Natural killer cell treated with Interleukin-12 subunit alpha and Interleukin-12 subunit beta and Interleukin-15 and Interleukin-18, amount 100 ng/mL, for 72 hours (primary cell): Measurements from ENCODE around the gene MYG1. TPM values are rescaled to one million over a fixed set of nuclear protein-coding genes. Genes with fewer than 3 reads are reported as not detected.

Experiments used
- ATAC-seq, 2 donors: fragments of 150-1000 bp; cut with Tn5 transposase in 1 of 2; sonication (Bioruptor Pico), chemical (Tn5 transposase) in 1 of 2; 2 replicates each; pipeline ENCODE4 v1.10.0; 2021
- DNase-seq: peaks from one replicate; pipeline ENCODE4 v3.0.0; 2022; ENCODE audit warnings: low spot score
- H3K27ac Mint-ChIP-seq, 2 donors: 1 replicate in 1 of 2; 2 replicates in 1 of 2; pipeline ENCODE4 v1.8.0; 2022; ENCODE audit warnings: mixed read lengths in 2 of 2, mild to moderate bottlenecking in 1 of 2, moderate library complexity in 1 of 2
- H3K27me3 Mint-ChIP-seq, 2 donors: 1 replicate in 1 of 2; 2 replicates in 1 of 2; pipeline ENCODE4 v1.8.0; 2022; ENCODE audit warnings: mixed read lengths in 2 of 2
- H3K36me3 Mint-ChIP-seq: one replicate; pipeline ENCODE4 v1.8.0; 2022; ENCODE audit warnings: mixed read lengths
- H3K4me1 Mint-ChIP-seq, 2 donors: 1 replicate in 1 of 2; 2 replicates in 1 of 2; pipeline ENCODE4 v1.8.0; 2022; ENCODE audit warnings: low read depth in 2 of 2, mixed read lengths in 2 of 2, mild to moderate bottlenecking in 1 of 2
- H3K4me3 Mint-ChIP-seq: one replicate; pipeline ENCODE4 v1.8.0; 2022; ENCODE audit warnings: mixed read lengths
- H3K9me3 Mint-ChIP-seq: 2 replicates; pipeline ENCODE4 v1.8.0; 2022; ENCODE audit warnings: mixed read lengths
- total RNA-seq, 2 donors: library from RNA; stranded (reverse); gene quantifications; one replicate each; pipeline ENCODE4 v1.2.3, GENCODE V29; 2022

Gene MYG1
- total RNA-seq, 2 donors from 2014 or later = 55.8 to 72.9 TPM

GRCh38 chr12:53343969-53344368 lies 44.5 kb downstream of the MYG1 start:
- no peaks in the 10 kb centered on the region for H3K36me3 Mint-ChIP-seq
- H3K4me1 Mint-ChIP-seq = peaks cover 12 to 18% of the 10 kb centered on the region in 2 donors
- ATAC-seq = no peak
- H3K9me3 Mint-ChIP-seq = no peaks in the 10 kb centered on the region
- peak overlapping the region; percentile 35 for H3K4me3 Mint-ChIP-seq
- H3K27me3 Mint-ChIP-seq = peaks cover 3 to 8% of the 10 kb centered on the region in 2 donors
- DNase-seq = no peak
- H3K27ac Mint-ChIP-seq = peak overlapping the region in 1 of 2 donors; percentile 64

DNA sequence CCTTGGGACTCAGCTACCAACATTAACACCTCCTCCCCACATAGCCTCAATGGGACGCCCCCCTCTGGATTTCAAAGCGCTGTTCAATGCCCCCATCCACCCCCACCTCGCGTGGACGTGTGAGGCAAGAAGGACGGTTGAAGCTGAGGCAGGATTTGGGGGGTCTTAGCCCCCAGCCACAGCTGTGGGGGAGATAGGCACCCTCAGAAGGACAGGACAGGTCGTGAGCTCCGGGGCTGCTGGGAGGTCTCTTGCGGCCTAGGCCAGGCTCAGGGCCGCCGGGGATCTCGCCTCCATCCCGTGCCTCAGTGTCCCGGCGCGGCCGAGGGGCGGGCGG lies 45.0 kb downstream of the MYG1 start:
- Mint-ChIP-seq H3K4me1 (peaks cover 12 to 18% of the 10 kb centered on the region in 2 donors), H3K4me3 (peak overlapping the region; percentile 35), H3K36me3 (no peaks in the 10 kb centered on the region), H3K9me3 (no peaks in the 10 kb centered on the region), H3K27ac (peak overlapping the region in 1 of 2 donors; percentile 64), H3K27me3 (peaks cover 3 to 8% of the 10 kb centered on the region in 2 donors)
- ATAC-seq (no peak), DNase-seq (no peak)

DNA sequence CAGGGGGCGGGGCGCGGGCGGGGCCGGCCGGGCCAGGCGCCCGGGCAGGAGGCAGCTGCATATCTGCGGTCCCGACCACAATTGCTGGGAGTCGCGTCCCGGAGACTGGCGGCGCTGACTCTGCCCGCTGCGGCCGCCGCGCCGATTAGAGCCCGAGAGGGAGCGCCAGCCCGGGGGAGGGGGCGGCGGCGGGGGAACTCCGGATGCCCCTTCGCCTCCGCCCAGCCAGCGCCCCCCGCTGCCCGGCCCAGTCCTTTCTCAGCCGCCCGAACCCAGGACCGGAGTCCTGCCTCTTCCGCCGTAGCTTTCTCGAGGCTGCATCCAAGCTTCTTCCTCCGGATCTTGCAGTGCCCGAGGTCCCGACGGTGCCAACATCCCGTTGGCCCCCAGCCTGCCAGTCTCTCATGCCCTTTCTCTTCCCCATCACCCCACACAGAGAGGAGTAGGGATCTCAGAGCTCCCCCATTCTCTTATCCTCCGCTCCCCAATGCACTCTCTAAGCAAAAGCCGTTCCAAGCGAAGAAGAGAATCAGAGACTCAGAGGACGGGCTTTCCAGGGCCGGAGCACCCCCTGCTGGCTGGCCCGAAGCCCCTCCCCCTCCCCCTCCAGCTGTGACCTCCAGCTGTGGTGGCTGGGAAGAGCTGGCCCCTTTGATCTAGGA lies 45.5 kb downstream of the MYG1 start:
- ATAC-seq = peak; percentile 86
- Mint-ChIP-seq H3K9me3 (no peaks in the 10 kb centered on the region), H3K27me3 (peaks cover 0 to 8% of the 10 kb centered on the region in 2 donors), H3K4me3 (peak overlapping the region; percentile 95), H3K36me3 (no peaks in the 10 kb centered on the region), H3K4me1 (peaks cover 12 to 18% of the 10 kb centered on the region in 2 donors), H3K27ac (peak overlapping the region; percentile 61 to 84)
- peak; percentile 70 for DNase-seq

GRCh38 chr12:53345486-53346188 lies 46.1 kb downstream of the MYG1 start:
- H3K36me3 Mint-ChIP-seq = no peaks in the 10 kb centered on the region
- H3K4me3 Mint-ChIP-seq = peak overlapping the region; percentile 95
- no peak for DNase-seq
- ATAC-seq = no peak
- H3K27me3 Mint-ChIP-seq = peaks cover 0 to 3% of the 10 kb centered on the region in 2 donors
- H3K9me3 Mint-ChIP-seq = no peaks in the 10 kb centered on the region
- peak overlapping the region; percentile 61 to 84 for H3K27ac Mint-ChIP-seq
- H3K4me1 Mint-ChIP-seq = peaks cover 12 to 18% of the 10 kb centered on the region in 2 donors

GRCh38 chr12:53346491-53346890 lies 47.0 kb downstream of the MYG1 start:
- Mint-ChIP-seq H3K9me3 (no peaks in the 10 kb centered on the region), H3K4me1 (peaks cover 12 to 18% of the 10 kb centered on the region in 2 donors), H3K27me3 (no peaks in the 10 kb centered on the region), H3K4me3 (no peak overlapping the region), H3K36me3 (no peaks in the 10 kb centered on the region), H3K27ac (peak overlapping the region in 1 of 2 donors; percentile 50)
- DNase-seq (no peak), ATAC-seq (no peak)

DNA sequence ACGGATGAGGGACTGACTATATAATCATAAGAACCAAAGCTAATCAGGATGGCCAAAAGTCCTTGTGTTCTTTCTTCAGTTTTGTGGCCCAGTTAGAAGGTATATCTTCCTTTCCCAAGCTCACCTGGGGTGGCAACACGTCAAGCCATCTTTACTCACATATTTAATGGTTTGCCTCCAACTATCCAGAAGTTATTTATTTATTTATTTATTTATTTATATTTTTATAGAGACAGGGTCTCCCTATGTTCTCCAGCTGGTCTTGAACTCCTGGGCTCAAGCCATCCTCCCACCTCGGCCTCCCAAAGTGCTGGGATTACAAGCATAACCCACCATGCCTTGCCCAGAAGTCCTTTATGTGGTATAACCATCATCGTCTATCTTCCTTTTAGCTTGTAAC lies 48.4 kb downstream of the MYG1 start:
- DNase-seq = no peak
- H3K36me3 Mint-ChIP-seq = no peaks in the 10 kb centered on the region
- no peak for ATAC-seq
- H3K27me3 Mint-ChIP-seq = no peaks in the 10 kb centered on the region
- H3K4me1 Mint-ChIP-seq = peaks cover 17 to 21% of the 10 kb centered on the region in 2 donors
- H3K9me3 Mint-ChIP-seq = no peaks in the 10 kb centered on the region
- H3K27ac Mint-ChIP-seq = no peak overlapping the region
- no peak overlapping the region for H3K4me3 Mint-ChIP-seq

DNA sequence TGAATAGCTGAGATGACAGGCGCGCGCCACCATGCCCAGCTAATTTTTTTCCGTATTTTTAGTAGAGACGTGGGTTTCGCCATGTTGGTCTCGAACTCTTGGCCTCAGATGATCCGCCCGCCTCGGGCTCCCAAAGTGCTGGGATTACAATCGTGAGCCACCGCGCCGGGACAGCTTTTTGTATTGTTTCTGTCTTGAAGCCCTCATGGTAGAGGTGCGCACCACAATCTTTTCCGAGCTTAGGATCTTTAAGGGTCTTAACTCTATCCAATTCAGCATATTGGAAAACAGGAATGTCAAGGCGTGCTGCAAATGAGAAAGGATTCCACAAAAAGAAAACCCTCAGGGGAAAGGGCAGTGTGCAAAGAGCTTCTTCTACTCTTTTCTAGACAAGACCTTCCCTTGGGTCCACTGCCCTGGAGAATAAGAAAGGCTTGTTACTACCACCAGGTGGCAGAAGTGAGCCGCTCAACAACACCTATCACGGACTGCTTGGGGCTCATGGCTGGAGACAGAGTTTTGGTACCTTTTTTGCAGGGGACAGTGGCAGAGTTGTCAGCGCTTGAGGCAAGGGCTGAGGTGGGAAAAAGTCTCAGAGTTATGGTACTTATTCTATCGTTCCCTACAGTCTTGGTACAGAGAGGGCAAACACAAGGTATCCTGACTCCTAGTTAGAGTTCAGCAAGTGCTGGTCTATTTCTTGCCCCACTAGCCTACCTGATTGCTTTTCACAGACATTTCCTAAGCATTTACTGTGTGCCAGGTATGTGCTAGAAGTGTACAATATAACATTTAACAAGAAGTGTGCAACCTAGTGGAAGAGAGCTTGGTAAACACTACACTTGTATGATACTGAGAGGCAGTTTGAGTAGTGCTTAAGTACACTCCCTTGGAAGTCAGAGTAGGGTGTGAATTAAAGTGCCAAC lies 53.1 kb downstream of the MYG1 start:
- peaks cover 6% of the 10 kb centered on the region in 2 donors for H3K4me1 Mint-ChIP-seq
- DNase-seq (peak; percentile 83), ATAC-seq (peak; percentile 96 to 99)
- H3K27me3 Mint-ChIP-seq = no peaks in the 10 kb centered on the region
- no peaks in the 10 kb centered on the region for H3K36me3 Mint-ChIP-seq
- peak overlapping the region in 1 of 2 donors; percentile 40 for H3K27ac Mint-ChIP-seq
- no peak overlapping the region for H3K4me3 Mint-ChIP-seq
- no peaks in the 10 kb centered on the region for H3K9me3 Mint-ChIP-seq

DNA sequence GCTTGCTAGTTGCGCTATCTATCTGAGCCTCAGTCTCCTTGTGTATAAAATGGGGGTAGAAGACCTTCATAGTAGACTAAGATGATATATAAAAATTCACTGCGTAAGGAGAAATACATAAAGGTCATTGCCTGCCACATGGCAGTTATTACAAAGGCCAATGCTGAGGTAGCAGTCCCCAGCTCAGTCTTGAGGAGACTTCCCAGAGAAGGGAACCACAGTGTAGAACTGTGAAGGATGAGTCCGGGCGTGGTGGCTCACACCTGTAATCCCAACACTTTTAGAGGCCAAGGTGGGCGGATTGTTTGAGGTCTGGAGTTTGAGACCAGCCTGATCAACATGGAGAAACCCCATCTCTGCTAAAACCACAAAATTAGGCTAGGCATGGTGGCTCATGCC lies 53.8 kb downstream of the MYG1 start:
- ATAC-seq = no peak
- Mint-ChIP-seq H3K4me3 (no peak overlapping the region), H3K4me1 (peaks cover 6% of the 10 kb centered on the region in 2 donors), H3K9me3 (no peaks in the 10 kb centered on the region), H3K36me3 (no peaks in the 10 kb centered on the region), H3K27ac (no peak overlapping the region), H3K27me3 (no peaks in the 10 kb centered on the region)
- no peak for DNase-seq

DNA sequence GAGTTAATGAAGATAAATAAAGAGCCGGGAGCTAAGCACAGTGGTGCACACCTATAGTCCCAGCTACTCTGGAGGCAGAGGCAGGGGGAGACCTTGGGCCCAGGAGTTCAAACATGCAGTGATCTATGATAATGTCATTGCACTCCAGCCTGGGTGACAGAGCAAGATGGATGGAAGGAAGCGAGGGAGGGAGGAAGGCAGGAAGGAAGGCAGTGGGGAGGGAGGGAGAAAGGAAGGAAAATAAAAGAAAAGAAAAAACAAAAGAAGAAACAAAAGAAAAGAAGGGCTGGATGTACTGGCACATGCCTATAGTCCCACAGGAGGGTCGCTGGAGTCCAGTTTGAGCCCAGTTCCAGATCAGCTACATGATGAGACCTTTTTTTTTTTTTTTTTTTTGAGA lies 55.6 kb downstream of the MYG1 start:
- Mint-ChIP-seq H3K27ac (no peak overlapping the region), H3K36me3 (no peaks in the 10 kb centered on the region), H3K27me3 (no peaks in the 10 kb centered on the region), H3K4me1 (peaks cover 6% of the 10 kb centered on the region in 2 donors), H3K4me3 (no peak overlapping the region), H3K9me3 (no peaks in the 10 kb centered on the region)
- ATAC-seq (no peak), DNase-seq (no peak)

Other genes starting within 250 kb of the MYG1 start
- 1 to 10 TPM; 2.4 to 2.8 TPM for gene TNS2, start 249.6 kb upstream of the MYG1 start, total RNA-seq
- 10 to 100 TPM; 56.5 to 60.3 TPM for gene SPRYD3, start 220.3 kb upstream of the MYG1 start, total RNA-seq
- not detected for gene IGFBP6, start 202.0 kb upstream of the MYG1 start, total RNA-seq
- gene SOAT2, start 196.2 kb upstream of the MYG1 start, total RNA-seq = under 1 TPM in 1 of 2 donors, not detected in 1; 0.26 TPM
- gene ZNF740, start 119.0 kb upstream of the MYG1 start, total RNA-seq = 10 to 100 TPM; 34.6 to 53.1 TPM
- 10 to 100 TPM; 26.0 to 43.2 TPM for gene CSAD, start 118.8 kb upstream of the MYG1 start, total RNA-seq
- 10 to 100 TPM; 53.0 to 81.0 TPM for gene ITGB7, start 92.4 kb upstream of the MYG1 start, total RNA-seq
- gene RARG, start 67.5 kb upstream of the MYG1 start, total RNA-seq = 10 to 100 TPM in 1 of 2 donors, 1 to 10 TPM in 1; 5.8 to 13.3 TPM
- 100 to 1,000 TPM in 1 of 2 donors, 10 to 100 TPM in 1; 35.2 to 127 TPM for gene ESPL1, start 31.4 kb upstream of the MYG1 start, total RNA-seq
- gene PFDN5, start 4.2 kb upstream of the MYG1 start, total RNA-seq = 100 to 1,000 TPM; 199 to 233 TPM
- gene AAAS, start 21.9 kb downstream of the MYG1 start, total RNA-seq = 10 to 100 TPM; 56.7 to 96.2 TPM
- gene SP7, start 36.7 kb downstream of the MYG1 start, total RNA-seq = not detected
- gene SP1, start 80.5 kb downstream of the MYG1 start, total RNA-seq = 10 to 100 TPM; 56.8 to 68.1 TPM
- not detected for gene AMHR2, start 124.2 kb downstream of the MYG1 start, total RNA-seq
- gene PRR13, start 142.0 kb downstream of the MYG1 start, total RNA-seq = 100 to 1,000 TPM; 206 to 353 TPM
- gene PCBP2, start 152.4 kb downstream of the MYG1 start, total RNA-seq = 100 to 1,000 TPM; 641 to 747 TPM
- gene MAP3K12, start 199.8 kb downstream of the MYG1 start, total RNA-seq = 10 to 100 TPM; 13.1 to 13.3 TPM
- gene TARBP2, start 201.6 kb downstream of the MYG1 start, total RNA-seq = 10 to 100 TPM; 33.8 to 56.7 TPM
- gene NPFF, start 207.8 kb downstream of the MYG1 start, total RNA-seq = 1 to 10 TPM in 1 of 2 donors, not detected in 1; 1.9 TPM